AG10803 (cell line): ENCODE results near the gene TMEM222.

Source experiments
- DNase-seq: peaks from one replicate; pipeline ENCODE4 v3.0.0; 2010; ENCODE audit warnings: low read depth
- H3K4me3 ChIP-seq: 2 replicates; pipeline ENCODE4 v1.5.1; 2011; ENCODE audit warnings: mild to moderate bottlenecking, low read length, control low read depth
- TF ChIP-seq, protein P1 (sequence below): conservative IDR thresholded peaks from 2 replicates; pipeline ENCODE4 v1.5.1; 2011; ENCODE audit warnings: mild to moderate bottlenecking, low read length, control low read depth, inconsistent platforms

TMEM222 gene

DNA sequence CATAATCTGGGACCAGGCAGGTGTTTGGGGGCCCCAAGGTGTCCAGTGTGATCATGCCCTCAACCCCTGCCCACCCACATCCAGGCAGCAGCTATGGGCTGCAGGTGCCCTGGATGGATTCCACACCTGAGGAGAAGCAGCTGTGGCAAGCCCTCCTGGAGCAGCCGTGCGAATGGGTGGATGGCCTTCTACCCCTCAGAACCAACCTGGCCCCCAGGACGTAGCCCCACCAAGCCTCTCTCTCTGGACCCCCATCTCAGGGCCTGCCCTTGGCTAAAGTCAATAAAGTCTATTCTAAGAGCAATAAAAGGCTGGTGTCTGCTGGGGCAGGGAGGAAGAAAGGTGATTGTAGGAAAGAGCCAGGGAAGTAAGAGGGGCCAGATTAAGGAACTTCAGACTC lies 31.7 kb downstream of the TMEM222 start:
- no peak overlapping the region for H3K4me3 ChIP-seq
- no peak for DNase-seq
- TF ChIP-seq, protein P1, sequence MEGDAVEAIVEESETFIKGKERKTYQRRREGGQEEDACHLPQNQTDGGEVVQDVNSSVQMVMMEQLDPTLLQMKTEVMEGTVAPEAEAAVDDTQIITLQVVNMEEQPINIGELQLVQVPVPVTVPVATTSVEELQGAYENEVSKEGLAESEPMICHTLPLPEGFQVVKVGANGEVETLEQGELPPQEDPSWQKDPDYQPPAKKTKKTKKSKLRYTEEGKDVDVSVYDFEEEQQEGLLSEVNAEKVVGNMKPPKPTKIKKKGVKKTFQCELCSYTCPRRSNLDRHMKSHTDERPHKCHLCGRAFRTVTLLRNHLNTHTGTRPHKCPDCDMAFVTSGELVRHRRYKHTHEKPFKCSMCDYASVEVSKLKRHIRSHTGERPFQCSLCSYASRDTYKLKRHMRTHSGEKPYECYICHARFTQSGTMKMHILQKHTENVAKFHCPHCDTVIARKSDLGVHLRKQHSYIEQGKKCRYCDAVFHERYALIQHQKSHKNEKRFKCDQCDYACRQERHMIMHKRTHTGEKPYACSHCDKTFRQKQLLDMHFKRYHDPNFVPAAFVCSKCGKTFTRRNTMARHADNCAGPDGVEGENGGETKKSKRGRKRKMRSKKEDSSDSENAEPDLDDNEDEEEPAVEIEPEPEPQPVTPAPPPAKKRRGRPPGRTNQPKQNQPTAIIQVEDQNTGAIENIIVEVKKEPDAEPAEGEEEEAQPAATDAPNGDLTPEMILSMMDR: no peak

DNA sequence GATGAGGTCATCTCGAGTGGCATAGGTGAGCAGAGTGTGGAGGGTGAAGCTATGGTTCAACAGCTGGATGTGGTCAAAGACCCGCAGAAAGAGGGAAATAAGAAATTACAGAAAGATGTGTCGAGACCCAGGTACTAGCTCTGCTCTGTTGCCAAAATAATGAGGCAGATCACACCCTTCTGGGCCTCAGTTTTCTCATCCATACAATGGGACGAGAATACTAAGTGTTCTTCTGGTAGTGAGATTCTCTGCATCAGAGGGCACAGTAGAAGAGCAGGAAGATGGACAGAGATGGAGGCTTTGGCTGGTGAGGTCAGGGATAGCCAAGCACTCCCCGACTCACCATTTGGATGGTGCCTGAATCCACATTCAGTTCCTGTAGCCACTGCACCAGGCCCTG lies 33.7 kb downstream of the TMEM222 start:
- H3K4me3 ChIP-seq: no peak overlapping the region
- no peak for DNase-seq
- TF ChIP-seq, protein P1: no peak

DNA sequence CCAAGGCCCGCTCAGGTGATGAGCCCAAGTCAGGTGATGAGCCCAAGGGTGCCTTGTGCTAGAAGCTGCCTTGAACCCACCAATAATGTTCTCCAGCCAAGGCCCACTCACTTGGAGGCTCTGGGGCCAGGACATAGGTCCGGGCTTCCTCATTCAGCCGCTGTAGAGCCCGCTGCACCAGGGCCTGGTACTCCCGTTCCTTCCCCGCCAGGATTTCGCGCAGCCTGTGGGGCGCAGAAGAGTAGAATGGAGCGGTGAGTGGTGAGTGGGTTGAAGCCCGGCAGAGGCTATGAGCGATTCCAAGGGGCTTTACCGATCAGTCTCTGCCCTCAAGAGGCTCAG lies 34.3 kb downstream of the TMEM222 start:
- no peak overlapping the region for H3K4me3 ChIP-seq
- TF ChIP-seq, protein P1: no peak

DNA sequence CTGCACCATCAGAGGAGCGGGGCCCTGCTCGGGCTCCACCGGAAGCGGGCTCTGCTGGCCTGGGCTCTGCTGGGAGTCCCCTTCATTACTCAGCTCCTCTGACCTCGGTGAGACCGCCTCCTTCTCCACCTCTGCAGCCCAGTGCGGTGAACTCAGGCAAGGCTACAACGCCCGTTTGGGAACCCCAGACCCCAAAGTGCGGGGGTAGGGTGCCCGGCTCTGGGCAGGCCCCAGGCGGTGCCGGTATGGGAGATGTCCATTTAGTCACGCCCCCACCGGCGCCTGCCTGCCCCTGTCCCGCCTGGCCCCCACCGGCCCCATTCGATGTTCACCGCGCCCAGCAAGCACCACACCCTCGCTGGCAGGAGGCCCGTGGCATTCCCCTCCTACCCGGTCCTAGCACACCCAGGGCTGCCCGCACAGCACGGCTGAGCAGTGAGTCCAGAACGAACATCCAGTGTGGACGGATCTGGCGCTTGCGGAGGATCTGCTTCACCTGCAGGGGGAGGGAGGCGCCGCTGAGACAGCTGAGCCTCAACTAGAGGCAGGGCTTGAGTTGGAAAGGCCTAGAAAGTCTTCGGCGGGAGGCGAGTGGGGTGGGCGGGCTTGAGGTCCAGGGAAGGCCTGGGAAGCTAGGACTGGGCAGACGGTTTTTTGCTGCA lies 34.8 kb downstream of the TMEM222 start:
- DNase-seq: no peak
- TF ChIP-seq, protein P1: no peak
- no peak overlapping the region for H3K4me3 ChIP-seq

More for the DNA sequence above, 34.3 kb downstream of the TMEM222 start:
- no peak for DNase-seq

DNA sequence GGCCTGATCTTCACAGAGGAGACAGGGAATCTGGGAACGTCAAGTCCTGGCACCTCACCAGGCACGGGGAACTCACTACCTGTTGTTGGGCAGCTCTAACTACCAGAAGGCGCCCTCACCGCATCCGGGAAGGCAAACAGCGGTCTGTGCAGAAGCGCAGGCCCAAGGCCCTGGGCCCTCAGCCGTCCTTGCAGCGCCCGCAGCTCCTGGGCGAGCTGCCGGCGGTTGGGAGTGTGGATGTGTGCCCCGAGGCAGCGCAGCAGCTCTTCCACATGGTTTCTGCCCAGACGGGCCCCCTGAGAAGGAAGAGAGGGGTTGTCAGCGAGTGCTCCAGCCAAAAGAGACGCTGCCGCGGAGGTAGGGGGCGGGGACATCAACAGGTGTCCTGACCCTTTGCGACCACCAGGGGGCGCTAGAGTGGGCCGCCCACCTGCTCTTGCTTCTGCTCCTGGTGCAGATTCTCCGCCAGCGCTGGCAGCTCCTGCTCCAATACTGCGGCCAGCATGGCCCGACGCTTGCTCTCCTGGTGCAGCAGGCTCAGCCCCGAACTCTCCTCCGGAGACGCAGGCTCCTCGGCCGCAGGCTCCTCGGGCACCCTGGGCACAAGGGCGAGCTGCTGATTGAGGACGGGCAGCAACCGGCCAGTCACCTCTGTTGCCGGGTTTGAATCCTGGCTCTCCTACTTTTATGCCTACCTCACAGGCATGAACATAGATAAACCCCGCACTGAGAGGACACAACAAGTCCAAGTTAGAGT lies 35.5 kb downstream of the TMEM222 start:
- no peak overlapping the region for H3K4me3 ChIP-seq
- peak; percentile 33 for DNase-seq
- TF ChIP-seq, protein P1: peak; percentile 78

DNA sequence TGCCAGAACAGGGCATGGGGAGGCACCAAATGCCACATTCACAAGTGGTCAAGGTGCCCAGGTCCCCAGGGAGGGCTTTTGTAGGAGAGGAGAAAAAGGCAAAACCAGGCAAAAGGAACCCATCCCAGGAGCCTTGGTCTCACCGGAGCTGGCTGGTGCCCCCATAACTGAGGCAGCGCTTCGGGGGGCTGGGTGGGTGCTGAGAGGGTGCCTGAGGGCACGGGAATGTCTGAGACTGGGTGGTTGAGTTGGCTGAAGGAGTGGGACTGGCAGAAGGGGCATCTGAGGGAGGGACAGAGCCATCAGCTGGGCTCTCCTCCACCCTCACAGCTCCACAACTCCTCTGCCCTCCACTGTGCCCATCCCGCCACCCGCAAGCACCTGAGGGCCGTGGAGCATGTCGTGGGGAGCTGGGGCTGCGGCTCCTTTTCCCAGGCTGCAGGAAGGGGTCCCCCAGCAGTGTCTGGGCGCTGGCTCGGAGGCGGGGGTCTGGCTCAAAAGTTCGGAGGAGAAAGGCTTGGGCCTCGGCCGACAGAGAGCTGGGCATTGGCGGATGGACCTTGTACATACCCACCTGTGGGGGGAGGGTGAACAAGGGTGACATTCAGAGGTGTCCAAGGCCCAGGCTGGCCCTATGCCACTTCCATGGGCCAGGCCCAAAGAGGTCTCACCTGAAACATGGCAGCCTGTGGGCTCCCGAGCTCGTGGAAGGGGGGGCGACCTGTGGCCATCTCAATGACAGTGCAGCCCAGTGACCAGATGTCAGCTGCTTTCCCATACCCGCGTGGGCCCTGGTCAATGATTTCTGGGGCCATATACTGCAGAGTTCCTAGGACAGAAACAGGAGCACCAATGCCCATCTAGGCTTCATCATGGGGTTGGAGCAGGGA lies 36.3 kb downstream of the TMEM222 start:
- TF ChIP-seq, protein P1: no peak
- no peak for DNase-seq
- H3K4me3 ChIP-seq: no peak overlapping the region
